ENCODE data around the gene PKP2. TPM values are rescaled to one million over a fixed set of nuclear protein-coding genes. Genes with fewer than 3 reads are reported as not detected.

PKP2 gene
- total and polyA plus RNA-seq, 2 of the 8 experiments (the other 6 are each of a cell fraction or from before 2014, with no cell fraction given): 9.6 to 44.8 TPM

GRCh38 chr12:32887058-32887457, 9.5 kb downstream of the PKP2 start:
- no peaks in the 10 kb centered on the region for H3K9me3 ChIP-seq (ENCODE audit: insufficient read depth in 2 of 2, low read depth in 1 of 2, low read length in 1 of 2)
- no peak overlapping the region for H3K27ac ChIP-seq (ENCODE audit: low read depth, low read length)
- FAIRE-seq (no peak), DNase-seq (ENCODE audit: low read depth in 1 of 2, low spot score in 2 of 2) (no peak)
- CTCF ChIA-PET (ENCODE audit: partially characterized antibody): no interaction called here
- peaks cover 0 to 28% of the 10 kb centered on the region in 2 experiments; a peak in 3 of 4 replicates for H3K79me2 ChIP-seq (ENCODE audit: control insufficient read depth in 1 of 2, insufficient read depth in 2 of 2, low read length in 2 of 2)
- no peaks in the 10 kb centered on the region; a peak in 1 of 8 replicates for H3K36me3 ChIP-seq (ENCODE audit: control insufficient read depth in 2 of 4, insufficient read depth in 4 of 4, low read length in 3 of 4)
- no peaks in the 10 kb centered on the region for H3K27me3 ChIP-seq (replicated peaks in 1 of 4; ENCODE audit: control insufficient read depth in 3 of 4, extremely low read depth in 1 of 4, insufficient read depth in 3 of 4, low read length in 3 of 4)
- peaks cover 3 to 11% (median 6%) of the 10 kb centered on the region in 4 experiments; a peak in 6 of 7 replicates for H3K4me1 ChIP-seq (replicated peaks in 1 of 4; ENCODE audit: control insufficient read depth in 3 of 4, insufficient read depth in 4 of 4, low read length in 3 of 4)
- no peak overlapping the region for H3K4me3 ChIP-seq (ENCODE audit: extremely low read depth in 1 of 4, insufficient read depth in 2 of 4, low read depth in 3 of 4, low read length in 4 of 4)
- H3K56ac ChIP-seq (replicated peaks; ENCODE audit: insufficient read length, low read depth, low read length): no peak overlapping the region
- H4K8ac ChIP-seq (ENCODE audit: extremely low read depth, insufficient read depth, low read length): no peak overlapping the region; the same call in 1 of the 2 replicates
- no peak overlapping the region for H3K4me2 ChIP-seq (ENCODE audit: insufficient read depth in 1 of 2, low read depth in 2 of 2, low read length in 2 of 2)
- no peak overlapping the region for H4K91ac ChIP-seq (replicated peaks; ENCODE audit: insufficient read length, low read length)
- no peak overlapping the region for H2BK5ac ChIP-seq (ENCODE audit: low read depth, low read length)
- H2BK12ac ChIP-seq (ENCODE audit: low read depth, low read length): no peak overlapping the region
- no peak overlapping the region for H2BK15ac ChIP-seq (ENCODE audit: low read length)
- H3K14ac ChIP-seq (ENCODE audit: insufficient read length): no peak overlapping the region
- no peak overlapping the region for H3K23ac ChIP-seq (ENCODE audit: insufficient read length)
- H3K23me2 ChIP-seq (ENCODE audit: low read depth, low read length): no peaks in the 10 kb centered on the region; the same call in 1 of the 2 replicates
- POLR2A ChIA-PET (ENCODE audit: partially characterized antibody): interaction anchor here (0.7 to 2.8 kb wide), 3 partner anchors 9 to 42 kb away, joined by 3 to 9 read pairs (median 3); partner anchors contain the start of gene PKP2
- no peak overlapping the region for H4K5ac ChIP-seq (ENCODE audit: insufficient read length, low read depth, low read length)
- no peak overlapping the region for H2BK120ac ChIP-seq (replicated peaks; ENCODE audit: low read depth, low read length)
- H2BK20ac ChIP-seq (ENCODE audit: low read length): no peak overlapping the region
- no peak overlapping the region for H3K4ac ChIP-seq (replicated peaks; ENCODE audit: insufficient read length, low read depth, low read length)
- no peaks in the 10 kb centered on the region for H4K20me1 ChIP-seq (replicated peaks in 1 of 2; ENCODE audit: control insufficient read depth in 1 of 2, insufficient read depth in 2 of 2, low read length in 2 of 2)
- no peak overlapping the region for H3K9ac ChIP-seq (replicated peaks in 1 of 4; ENCODE audit: extremely low read depth in 1 of 4, low read depth in 3 of 4, low read length in 3 of 4)
- H2AFZ ChIP-seq (ENCODE audit: low read length): no peak overlapping the region
- H3K18ac ChIP-seq (ENCODE audit: extremely low read depth, low read length): no peak overlapping the region
- 0 out of 2 replicates have a peak overlapping the region, but pooled peaks have one; percentile 76 for H2AK5ac ChIP-seq (ENCODE audit: low read depth, low read length)
- H3K79me1 ChIP-seq (ENCODE audit: low read depth, low read length): 0 out of 2 replicates have a peak, but pooled peaks cover 2% of the 10 kb centered on the region
- WGBS, 2 experiments (ENCODE audit: extremely low coverage in 1 of 2, insufficient coverage in 1 of 2, insufficient read length in 1 of 2, insufficient replicate concordance in 2 of 2, low coverage in 1 of 2, low lambda C conversion rate in 2 of 2, missing lambda C conversion rate in 1 of 2): 88% methylated on average over 3 of the region's 3 CpGs; no CpG with 5 or more reads in 1 of the 2 experiments
- no peak for TF ChIP-seq POLR2AphosphoS5 (IDR thresholded peaks at IDR 0.05; ENCODE audit: low read depth, low read length)
- no peak for TF ChIP-seq YY1 (IDR thresholded peaks at IDR 0.05; ENCODE audit: low read depth, low read length)
- TF ChIP-seq GABPA (IDR thresholded peaks at IDR 0.05; ENCODE audit: borderline replicate concordance, insufficient read depth, low read length): no peak
- TF ChIP-seq HDAC6 (IDR thresholded peaks at IDR 0.05; ENCODE audit: low read depth, low read length): no peak
- no peak for TF ChIP-seq SIN3A (conservative IDR thresholded peaks at IDR 0.05 in 1 of 2, IDR thresholded peaks at IDR 0.05 in 1 of 2; ENCODE audit: low read depth in 1 of 2, low read length in 2 of 2)
- TF ChIP-seq POU5F1 (IDR thresholded peaks at IDR 0.05; ENCODE audit: low read depth, low read length): no peak
- TF ChIP-seq CTCF (IDR thresholded peaks at IDR 0.05; ENCODE audit: control extremely low read depth in 1 of 3, insufficient read depth in 1 of 3, low read depth in 1 of 3, low read length in 3 of 3): no peak
- TF ChIP-seq JUND (IDR thresholded peaks at IDR 0.05; ENCODE audit: low read length): no peak
